HL-60 (cell line): ENCODE data around the gene TEFM.

Experiments used
- POLR2AphosphoS5 ChIP-seq: IDR thresholded peaks from 2 replicates; pipeline ENCODE4 v1.6.1; 2012; ENCODE audit warnings: low read depth
- TF ChIP-seq, protein P1 (sequence below): IDR thresholded peaks from one replicate; pipeline ENCODE4 v1.5.1; 2011; ENCODE audit warnings: low read length, control low read depth, inconsistent platforms; ENCODE audit not compliant: insufficient read depth

DNA sequence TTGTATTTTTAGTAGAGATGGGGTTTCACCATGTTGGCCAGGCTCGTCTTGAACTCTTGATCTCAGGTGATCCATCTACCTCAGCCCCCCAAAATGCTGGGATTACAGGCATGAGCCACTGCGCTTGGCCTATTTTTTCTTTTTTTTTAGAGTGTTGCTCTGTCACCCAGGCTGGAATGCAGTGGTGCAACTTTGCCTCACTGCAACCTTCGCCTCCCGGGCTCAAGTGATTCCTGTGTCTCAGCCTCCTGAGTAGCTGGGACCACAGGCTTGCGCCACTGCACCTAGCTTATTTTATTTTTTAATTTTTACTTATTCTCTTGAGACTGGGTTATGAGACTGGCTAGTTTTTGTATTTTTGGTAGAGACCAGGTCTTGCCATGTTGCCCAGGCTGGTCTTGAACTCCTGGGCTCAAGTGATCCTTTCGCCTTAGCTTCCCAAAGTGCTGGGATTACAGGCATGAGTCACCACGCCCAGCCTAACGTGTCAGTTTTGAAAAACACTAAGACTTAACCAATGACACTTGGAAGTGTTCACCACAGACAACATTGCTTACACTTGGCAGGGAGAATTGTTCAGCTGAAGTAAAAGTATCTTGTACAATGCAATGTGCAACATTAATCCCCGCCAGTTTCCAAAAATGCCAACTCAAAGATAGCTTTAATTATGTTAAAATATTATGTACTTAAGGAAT is 47.3 kb downstream of the TEFM start:
- TF ChIP-seq, protein P1, sequence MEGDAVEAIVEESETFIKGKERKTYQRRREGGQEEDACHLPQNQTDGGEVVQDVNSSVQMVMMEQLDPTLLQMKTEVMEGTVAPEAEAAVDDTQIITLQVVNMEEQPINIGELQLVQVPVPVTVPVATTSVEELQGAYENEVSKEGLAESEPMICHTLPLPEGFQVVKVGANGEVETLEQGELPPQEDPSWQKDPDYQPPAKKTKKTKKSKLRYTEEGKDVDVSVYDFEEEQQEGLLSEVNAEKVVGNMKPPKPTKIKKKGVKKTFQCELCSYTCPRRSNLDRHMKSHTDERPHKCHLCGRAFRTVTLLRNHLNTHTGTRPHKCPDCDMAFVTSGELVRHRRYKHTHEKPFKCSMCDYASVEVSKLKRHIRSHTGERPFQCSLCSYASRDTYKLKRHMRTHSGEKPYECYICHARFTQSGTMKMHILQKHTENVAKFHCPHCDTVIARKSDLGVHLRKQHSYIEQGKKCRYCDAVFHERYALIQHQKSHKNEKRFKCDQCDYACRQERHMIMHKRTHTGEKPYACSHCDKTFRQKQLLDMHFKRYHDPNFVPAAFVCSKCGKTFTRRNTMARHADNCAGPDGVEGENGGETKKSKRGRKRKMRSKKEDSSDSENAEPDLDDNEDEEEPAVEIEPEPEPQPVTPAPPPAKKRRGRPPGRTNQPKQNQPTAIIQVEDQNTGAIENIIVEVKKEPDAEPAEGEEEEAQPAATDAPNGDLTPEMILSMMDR, result no peak
- TF ChIP-seq POLR2AphosphoS5, result no peak
